H1 (cell line): ENCODE data around the gene RITA1. TPM values are rescaled to one million over a fixed set of nuclear protein-coding genes. Genes with fewer than 3 reads are reported as not detected.

Experiments used
- CTCF ChIA-PET: fragments of 300-600 bp; sonication (Branson Sonifier 250); formaldehyde crosslinking; loops from one replicate; lab custom pipeline; 2021; ENCODE audit not compliant: partially characterized antibody; lab: Charles Lee
- POLR2A ChIA-PET: fragments of 300-600 bp; sonication (Branson Sonifier 250); formaldehyde crosslinking; loops from one replicate; lab custom pipeline; 2021; ENCODE audit warnings: inconsistent platforms; ENCODE audit not compliant: partially characterized antibody; lab: Charles Lee
- DNase-seq, 2 experiments: peaks; one replicate each; pipeline versions ENCODE4 v3.0.0 to v3.0.0-alpha.2; 2010 to 2022; ENCODE audit warnings: low spot score in 2 of 2, low read depth in 1 of 2, mixed read lengths in 1 of 2
- FAIRE-seq: peaks from 2 replicates; lab custom pipeline; 2011; peaks lifted over from hg19 to GRCh38; lab: Jason Lieb, UNC
- H2AFZ ChIP-seq: 2 replicates; pipeline ENCODE4 v1.8.1; 2012; ENCODE audit warnings: low read length, inconsistent platforms
- H2AK5ac ChIP-seq: 2 replicates; pipeline ENCODE4 v1.6.1; 2013; ENCODE audit warnings: low read depth, low read length
- H2BK120ac ChIP-seq: replicated peaks from 2 replicates; pipeline ENCODE3; 2013; ENCODE audit warnings: low read depth, low read length, inconsistent platforms
- H2BK12ac ChIP-seq: 2 replicates; pipeline ENCODE4 v1.6.1; 2013; ENCODE audit warnings: low read depth, low read length
- H2BK15ac ChIP-seq: 2 replicates; pipeline ENCODE4 v1.6.1; 2013; ENCODE audit warnings: low read length
- H2BK20ac ChIP-seq: 2 replicates; pipeline ENCODE4 v1.6.1; 2013; ENCODE audit warnings: low read length
- H2BK5ac ChIP-seq: 2 replicates; pipeline ENCODE4 v1.6.1; 2013; ENCODE audit warnings: low read depth, low read length
- H3K14ac ChIP-seq: 2 replicates; pipeline ENCODE4 v1.6.1; 2013; ENCODE audit warnings: inconsistent platforms; ENCODE audit not compliant: insufficient read length
- H3K18ac ChIP-seq: 2 replicates; pipeline ENCODE4 v1.6.1; 2013; ENCODE audit warnings: low read length; ENCODE audit errors: extremely low read depth
- H3K23ac ChIP-seq: 2 replicates; pipeline ENCODE4 v1.6.1; 2013; ENCODE audit warnings: inconsistent platforms; ENCODE audit not compliant: insufficient read length
- H3K23me2 ChIP-seq: 2 replicates; pipeline ENCODE4 v1.6.1; 2013; ENCODE audit warnings: low read depth, low read length
- H3K27ac ChIP-seq: 2 replicates; pipeline ENCODE4 v1.6.1; 2011; ENCODE audit warnings: low read depth, low read length, inconsistent platforms
- H3K27me3 ChIP-seq, 4 experiments: replicated peaks in 1 of 4; 1 replicate in 1 of 4; 2 replicates in 3 of 4; pipeline versions ENCODE4 v1.6.1 to v1.8.1; 2011 to 2013; ENCODE audit warnings: low read length in 3 of 4, mild to moderate bottlenecking in 3 of 4, inconsistent platforms in 2 of 4, mixed read lengths in 2 of 4, moderate library complexity in 1 of 4; ENCODE audit not compliant: control insufficient read depth in 3 of 4, insufficient read depth in 3 of 4; ENCODE audit errors: extremely low read depth in 1 of 4
- H3K36me3 ChIP-seq, 4 experiments: 2 replicates each; pipeline versions ENCODE4 v1.6.1 to v1.8.1; 2011 to 2013; ENCODE audit warnings: mild to moderate bottlenecking in 4 of 4, low read length in 3 of 4, moderate library complexity in 2 of 4, control low read depth in 1 of 4, inconsistent platforms in 1 of 4; ENCODE audit not compliant: insufficient read depth in 4 of 4, control insufficient read depth in 2 of 4
- H3K4ac ChIP-seq: replicated peaks from 2 replicates; pipeline ENCODE3; 2013; ENCODE audit warnings: low read length, low read depth, mixed read lengths, inconsistent platforms; ENCODE audit not compliant: insufficient read length
- H3K4me1 ChIP-seq, 4 experiments: replicated peaks in 1 of 4; 1 replicate in 1 of 4; 2 replicates in 3 of 4; pipeline versions ENCODE4 v1.6.1 to v1.8.1; 2011 to 2013; ENCODE audit warnings: low read length in 3 of 4, inconsistent platforms in 2 of 4, mixed read lengths in 1 of 4; ENCODE audit not compliant: insufficient read depth in 4 of 4, control insufficient read depth in 3 of 4
- H3K4me2 ChIP-seq, 2 experiments: 2 replicates each; pipeline versions ENCODE4 v1.6.1 to v1.8.1; 2011 to 2013; ENCODE audit warnings: low read depth in 2 of 2, low read length in 2 of 2, control low read depth in 1 of 2, inconsistent platforms in 1 of 2, mild to moderate bottlenecking in 1 of 2; ENCODE audit not compliant: insufficient read depth in 1 of 2
- H3K4me3 ChIP-seq, 4 experiments: fragments of 200-600, 300-600 bp in 1 of 4; sonication (generic), shearing (Covaris generic), sonication (Bioruptor Twin) in 1 of 4; 2 replicates each; pipeline versions ENCODE4 v1.5.1 to v1.8.1; 2011 to 2016; ENCODE audit warnings: low read length in 4 of 4, low read depth in 3 of 4, control low read depth in 2 of 4, inconsistent platforms in 2 of 4, mild to moderate bottlenecking in 2 of 4, mixed read lengths in 1 of 4, moderate library complexity in 1 of 4; ENCODE audit not compliant: insufficient read depth in 2 of 4; ENCODE audit errors: extremely low read depth in 1 of 4
- H3K56ac ChIP-seq: replicated peaks from 2 replicates; pipeline ENCODE3; 2013; ENCODE audit warnings: low read depth, mild to moderate bottlenecking, mixed read lengths, low read length, inconsistent platforms; ENCODE audit not compliant: insufficient read length
- H3K79me1 ChIP-seq: 2 replicates; pipeline ENCODE4 v1.6.1; 2013; ENCODE audit warnings: low read depth, low read length, control low read depth
- H3K79me2 ChIP-seq, 2 experiments: 2 replicates each; pipeline versions ENCODE4 v1.6.1 to v1.8.1; 2012 to 2013; ENCODE audit warnings: low read length in 2 of 2, mild to moderate bottlenecking in 2 of 2, inconsistent platforms in 1 of 2; ENCODE audit not compliant: insufficient read depth in 2 of 2, control insufficient read depth in 1 of 2
- H3K9ac ChIP-seq, 4 experiments: replicated peaks in 1 of 4; 1 replicate in 1 of 4; 2 replicates in 3 of 4; pipeline versions ENCODE4 v1.6.1 to v1.8.1; 2011 to 2013; ENCODE audit warnings: low read depth in 3 of 4, low read length in 3 of 4, control low read depth in 2 of 4, mild to moderate bottlenecking in 2 of 4, moderate library complexity in 2 of 4, inconsistent platforms in 1 of 4; ENCODE audit errors: extremely low read depth in 1 of 4
- H3K9me3 ChIP-seq, 2 experiments: 2 replicates each; pipeline versions ENCODE4 v1.6.1 to v1.8.1; 2012 to 2013; ENCODE audit warnings: mild to moderate bottlenecking in 2 of 2, moderate library complexity in 2 of 2, control low read depth in 1 of 2, inconsistent platforms in 1 of 2, low read depth in 1 of 2, low read length in 1 of 2, mixed read lengths in 1 of 2; ENCODE audit not compliant: insufficient read depth in 2 of 2
- H4K20me1 ChIP-seq, 2 experiments: replicated peaks in 1 of 2; 2 replicates each; pipeline versions ENCODE3 to v1.8.1; 2011 to 2013; ENCODE audit warnings: inconsistent platforms in 2 of 2, low read length in 2 of 2, mild to moderate bottlenecking in 1 of 2; ENCODE audit not compliant: insufficient read depth in 2 of 2, control insufficient read depth in 1 of 2
- H4K5ac ChIP-seq: 2 replicates; pipeline ENCODE4 v1.6.1; 2013; ENCODE audit warnings: low read length, low read depth, mixed read lengths, inconsistent platforms; ENCODE audit not compliant: insufficient read length
- H4K8ac ChIP-seq: 2 replicates; pipeline ENCODE4 v1.8.0; 2013; ENCODE audit warnings: mild to moderate bottlenecking, moderate library complexity, low read length, inconsistent platforms; ENCODE audit not compliant: insufficient read depth; ENCODE audit errors: extremely low read depth
- H4K91ac ChIP-seq: replicated peaks from 2 replicates; pipeline ENCODE3; 2013; ENCODE audit warnings: low read length, mixed read lengths, inconsistent platforms; ENCODE audit not compliant: insufficient read length
- RAD21 ChIP-seq, 2 experiments: IDR thresholded peaks in 1 of 2; conservative IDR thresholded peaks in 1 of 2; 2 replicates each; pipeline ENCODE4 v1.6.1; 2011; ENCODE audit warnings: low read depth in 2 of 2, low read length in 2 of 2, improper control_type of control experiment in 1 of 2, inconsistent platforms in 1 of 2, mild to moderate bottlenecking in 1 of 2, moderate library complexity in 1 of 2
- SAP30 ChIP-seq: fragments of 300-600 bp; sonication (generic); IDR thresholded peaks from 2 replicates; pipeline ENCODE4 v1.7.1; 2012; ENCODE audit warnings: low read length, moderate library complexity, mild to moderate bottlenecking, inconsistent platforms; ENCODE audit not compliant: insufficient read depth, insufficient replicate concordance
- WGBS, 2 experiments: shearing (Covaris generic) in 1 of 2; methylation state at CpG; one replicate each; pipeline versions ENCODE4 v1.1.6 to v1.1.7; 2013 to 2015; ENCODE audit warnings: low lambda C conversion rate in 2 of 2, mixed read lengths in 2 of 2, inconsistent platforms in 1 of 2, low coverage in 1 of 2, missing lambda C conversion rate in 1 of 2; ENCODE audit not compliant: insufficient replicate concordance in 2 of 2, insufficient coverage in 1 of 2, insufficient read length in 1 of 2; ENCODE audit errors: extremely low coverage in 1 of 2, missing lambda C conversion rate in 1 of 2; 5-methylcytosine and 5-hydroxymethylcytosine counted together
- polyA plus RNA-seq, 7 experiments: library from polyadenylated mRNA; depleted of rRNA in 3 of 7; stranded (reverse) in 5 of 7; unstranded in 2 of 7; fragments of >200 nt in 5 of 7; fragments of 200-250 nt in 2 of 7; gene quantifications; 1 replicate in 5 of 7; 2 replicates in 1 of 7; 4 replicates in 1 of 7; pipeline versions ENCODE4 v1.2.1 to v1.2.3, GENCODE V29; 2011 to 2013; ENCODE audit warnings: missing spikeins in 2 of 7, mixed read lengths in 2 of 7
- total RNA-seq: library from RNA; stranded (reverse); fragmentation: NEBNext Ultra II Directional; extraction: Animal tissue kit (Norgen Biotek cat#: 25700); gene quantifications from 2 replicates; pipeline ENCODE4 v1.2.1, GENCODE V29; 2021

The RITA1 gene
- total and polyA plus RNA-seq, 2 of the 8 experiments (the other 6 are each of a cell fraction or from before 2014, with no cell fraction given) = 24.1 to 25.8 TPM

- Histone ChIP-seq H2BK120ac (no peak overlapping the region), H3K36me3 (peaks cover 2 to 16% (median 9%) of the 10 kb centered on the region in 4 experiments; a peak in 5 of 8 replicates), H2BK20ac (no peak overlapping the region), H3K4me2 (no peak overlapping the region), H3K79me2 (peaks cover 0 to 7% of the 10 kb centered on the region in 2 experiments; a peak in 1 of 4 replicates), H4K8ac (no peak overlapping the region), H3K27ac (no peak overlapping the region), H3K23ac (no peak overlapping the region), H3K14ac (no peak overlapping the region), H4K5ac (no peak overlapping the region), H3K18ac (no peak overlapping the region), H2AK5ac (no peak overlapping the region), H2BK5ac (no peak overlapping the region), H3K27me3 (no peaks in the 10 kb centered on the region; a peak in 1 of 7 replicates), H2AFZ (no peak overlapping the region), H3K4me1 (peaks cover 3 to 12% (median 7%) of the 10 kb centered on the region in 4 experiments; a peak in 3 of 7 replicates), H3K23me2 (peaks cover under 1% of the 10 kb centered on the region; the same call in 1 of the 2 replicates), H4K91ac (no peak overlapping the region), H2BK12ac (no peak overlapping the region), H3K56ac (no peak overlapping the region), H2BK15ac (no peak overlapping the region), H3K79me1 (no peaks in the 10 kb centered on the region), H3K9me3 (no peaks in the 10 kb centered on the region; a peak in 1 of 4 replicates), H3K4ac (no peak overlapping the region), H4K20me1 (peaks cover 0 to 3% of the 10 kb centered on the region in 2 experiments), H3K4me3 (no peak overlapping the region), H3K9ac (no peak overlapping the region)
- DNase-seq = no peak
- WGBS, 2 experiments = 89% methylated on average over 13 of the region's 13 CpGs; no CpG with 5 or more reads in 1 of the 2 experiments
- POLR2A ChIA-PET = interaction anchor here (3.4 kb wide), 1 partner anchor 19 kb away, joined by 9 read pairs; no protein-coding TSS in a partner anchor
- TF ChIP-seq SAP30 (no peak), RAD21 (IDR thresholded peaks at IDR 0.05 in 1 of 2, conservative IDR thresholded peaks at IDR 0.05 in 1 of 2; ENCODE audit: low read depth in 2 of 2, low read length in 2 of 2) (peak in 1 of 2 experiments; percentile 6; a peak in 1 of 4 replicates)
- CTCF ChIA-PET = interaction anchor here (0.5 to 2.2 kb wide), 6 partner anchors 12 to 190 kb away, joined by 3 to 7 read pairs (median 4); no protein-coding TSS in a partner anchor
- no peak for FAIRE-seq
Observed at GRCh38 chr12:113226696-113227568, 41.4 kb downstream of the RITA1 start.
